ENCODE results near the gene ACSS2. TPM values are rescaled to one million over a fixed set of nuclear protein-coding genes. Genes with fewer than 3 reads are reported as not detected.

Gene ACSS2
- total RNA-seq, 4 donors from 2014 or later = 158 to 473 (median 267) TPM

DNA sequence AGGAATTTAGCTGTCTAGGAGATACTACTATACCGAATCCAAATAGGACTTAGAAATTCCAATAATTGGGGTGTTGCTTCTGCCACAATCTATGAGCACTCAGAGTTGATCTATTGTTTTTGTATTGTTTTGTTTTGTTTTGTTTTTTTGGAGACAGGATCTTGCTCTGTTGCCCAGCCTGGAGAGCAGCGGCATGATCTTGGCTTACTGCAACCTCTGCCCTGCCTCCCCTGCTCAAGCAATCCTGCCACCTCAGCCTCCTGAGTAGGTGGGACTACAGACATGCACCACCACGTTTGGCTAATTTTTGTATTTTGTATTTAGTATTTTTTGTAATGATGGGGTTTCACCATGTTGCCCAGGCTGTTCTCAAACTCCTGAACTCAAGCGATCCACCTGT, 7.4 kb downstream of the ACSS2 start:
- TF ChIP-seq POLR2A (IDR thresholded peaks at IDR 0.05) (no peak), CTCF (IDR thresholded peaks at IDR 0.05) (no peak)
- H3K9me3 ChIP-seq = no peaks in the 10 kb centered on the region
- H3K4me3 ChIP-seq = no peak overlapping the region
- H3K27me3 ChIP-seq = no peaks in the 10 kb centered on the region
- peaks cover 0 to 45% (median 2%) of the 10 kb centered on the region in 3 donors for H3K36me3 ChIP-seq
- peaks cover 0 to 12% (median 0%) of the 10 kb centered on the region in 4 donors for H3K4me1 ChIP-seq
- no peak for DNase-seq
- H3K27ac ChIP-seq = no peak overlapping the region

DNA sequence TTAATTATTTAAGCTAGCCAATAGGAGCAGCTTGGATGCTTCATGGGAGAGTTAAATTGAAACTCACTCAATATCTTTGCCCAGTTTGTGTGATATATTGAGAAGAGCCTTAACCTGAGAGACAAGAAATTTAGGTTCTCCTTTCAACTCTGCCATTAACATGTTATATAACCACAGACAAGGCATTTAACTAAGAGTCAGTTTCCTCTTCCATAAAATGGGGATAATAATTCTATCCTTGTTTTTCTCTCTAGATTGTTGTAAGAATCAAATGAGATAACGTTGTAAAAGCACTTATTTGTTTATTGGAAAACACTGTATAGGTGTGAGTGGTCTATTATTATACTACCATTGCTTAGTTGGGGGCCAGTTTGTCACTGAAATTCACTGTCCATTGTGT, 7.8 kb downstream of the ACSS2 start:
- peaks cover 0 to 14% (median 0%) of the 10 kb centered on the region in 4 donors for H3K4me1 ChIP-seq
- no peak overlapping the region for H3K4me3 ChIP-seq
- peaks cover 0 to 45% (median 2%) of the 10 kb centered on the region in 3 donors for H3K36me3 ChIP-seq
- H3K9me3 ChIP-seq = no peaks in the 10 kb centered on the region
- no peaks in the 10 kb centered on the region for H3K27me3 ChIP-seq
- no peak for DNase-seq
- TF ChIP-seq POLR2A (IDR thresholded peaks at IDR 0.05) = no peak
- TF ChIP-seq CTCF (IDR thresholded peaks at IDR 0.05) = no peak
- no peak overlapping the region for H3K27ac ChIP-seq

DNA sequence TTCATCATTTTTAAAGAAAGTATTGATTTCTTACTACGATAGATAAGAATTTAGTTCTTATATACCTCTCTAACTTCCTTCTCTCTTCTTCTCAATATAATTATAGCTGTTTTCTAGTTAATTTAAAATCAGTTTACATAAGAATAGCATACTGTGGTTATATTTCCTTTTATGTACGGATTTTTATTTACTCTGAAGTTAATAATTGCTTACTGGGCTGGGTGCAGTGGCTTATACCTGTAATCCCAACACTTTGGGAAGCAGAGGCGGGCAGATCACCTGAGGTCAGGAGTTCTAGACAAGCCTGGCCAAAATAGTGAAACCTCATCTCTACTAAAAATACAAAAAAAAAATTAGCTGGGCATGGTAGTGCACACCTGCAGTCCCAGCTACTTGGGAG, 9.7 kb downstream of the ACSS2 start:
- TF ChIP-seq CTCF (IDR thresholded peaks at IDR 0.05) (no peak), POLR2A (IDR thresholded peaks at IDR 0.05) (no peak)
- Histone ChIP-seq H3K36me3 (peaks cover 0 to 51% (median 2%) of the 10 kb centered on the region in 3 donors), H3K4me1 (peaks cover 0 to 14% (median 0%) of the 10 kb centered on the region in 4 donors), H3K27ac (no peak overlapping the region), H3K27me3 (no peaks in the 10 kb centered on the region), H3K9me3 (no peaks in the 10 kb centered on the region), H3K4me3 (no peak overlapping the region)
- DNase-seq = no peak

DNA sequence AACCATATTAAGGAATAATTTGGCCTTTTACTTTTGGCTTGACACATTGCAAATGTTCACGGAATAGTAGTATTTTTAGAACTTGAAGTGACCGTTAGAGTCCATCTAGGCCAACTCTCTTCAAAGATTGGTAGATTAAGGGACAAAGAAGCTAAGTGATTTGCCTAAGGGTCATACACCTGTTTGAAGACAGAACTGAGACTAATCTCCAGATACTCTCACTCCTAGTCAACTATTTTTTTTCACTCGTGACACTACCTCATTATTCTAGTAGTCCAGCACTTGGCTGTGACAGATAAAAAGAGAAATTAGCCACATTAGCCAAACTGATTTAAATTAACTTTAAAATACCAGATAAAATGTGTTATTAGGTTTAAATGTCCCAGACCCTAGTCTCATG, 10.6 kb downstream of the ACSS2 start:
- Histone ChIP-seq H3K27ac (no peak overlapping the region), H3K4me1 (peaks cover 0 to 14% (median 0%) of the 10 kb centered on the region in 4 donors), H3K9me3 (no peaks in the 10 kb centered on the region), H3K36me3 (peaks cover 0 to 51% (median 2%) of the 10 kb centered on the region in 3 donors), H3K27me3 (no peaks in the 10 kb centered on the region), H3K4me3 (no peak overlapping the region)
- DNase-seq = no peak
- TF ChIP-seq POLR2A (IDR thresholded peaks at IDR 0.05) (no peak), CTCF (IDR thresholded peaks at IDR 0.05) (no peak)

DNA sequence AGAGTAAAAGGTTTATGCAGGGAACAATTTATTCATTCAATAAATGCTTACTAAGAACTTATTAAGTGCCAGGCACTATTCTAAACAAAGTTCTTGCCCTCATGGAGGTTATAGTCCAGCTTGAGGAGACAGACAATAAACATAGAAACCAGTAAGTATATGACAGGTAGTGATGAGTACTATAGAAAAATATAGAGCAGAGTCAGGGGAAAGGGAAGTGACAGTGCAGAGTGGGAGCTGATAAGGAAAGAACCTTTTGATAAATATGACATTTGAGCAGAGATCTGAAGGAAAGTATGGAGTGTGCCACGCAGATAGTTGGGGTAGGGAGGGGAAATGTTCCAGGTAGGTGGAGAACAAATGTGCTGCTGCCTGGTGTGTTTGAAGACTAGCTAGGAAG, 12.1 kb downstream of the ACSS2 start:
- no peak for DNase-seq
- TF ChIP-seq CTCF (IDR thresholded peaks at IDR 0.05) = no peak
- TF ChIP-seq POLR2A (IDR thresholded peaks at IDR 0.05) = no peak
- H3K4me3 ChIP-seq = no peak overlapping the region
- peaks cover 0 to 19% (median 0%) of the 10 kb centered on the region in 4 donors for H3K4me1 ChIP-seq
- H3K9me3 ChIP-seq = no peaks in the 10 kb centered on the region
- H3K27me3 ChIP-seq = no peaks in the 10 kb centered on the region
- no peak overlapping the region for H3K27ac ChIP-seq
- H3K36me3 ChIP-seq = peaks cover 0 to 41% (median 2%) of the 10 kb centered on the region in 3 donors

Measured in Peyer's patch (tissue), 4 donors.